Measurements from ENCODE around the gene COX15.
"Not testable (repeated sequence)": the region's sequence is repeated elsewhere in the genome, so short reads cannot be mapped to it uniquely, and the experiment has no call there.

The COX15 gene

GRCh38 chr10:99750641-99751040 is 18.7 kb upstream of the COX15 start:
- no peak for TF ChIP-seq ZFX (IDR thresholded peaks at IDR 0.05)
- TF ChIP-seq, protein P1, sequence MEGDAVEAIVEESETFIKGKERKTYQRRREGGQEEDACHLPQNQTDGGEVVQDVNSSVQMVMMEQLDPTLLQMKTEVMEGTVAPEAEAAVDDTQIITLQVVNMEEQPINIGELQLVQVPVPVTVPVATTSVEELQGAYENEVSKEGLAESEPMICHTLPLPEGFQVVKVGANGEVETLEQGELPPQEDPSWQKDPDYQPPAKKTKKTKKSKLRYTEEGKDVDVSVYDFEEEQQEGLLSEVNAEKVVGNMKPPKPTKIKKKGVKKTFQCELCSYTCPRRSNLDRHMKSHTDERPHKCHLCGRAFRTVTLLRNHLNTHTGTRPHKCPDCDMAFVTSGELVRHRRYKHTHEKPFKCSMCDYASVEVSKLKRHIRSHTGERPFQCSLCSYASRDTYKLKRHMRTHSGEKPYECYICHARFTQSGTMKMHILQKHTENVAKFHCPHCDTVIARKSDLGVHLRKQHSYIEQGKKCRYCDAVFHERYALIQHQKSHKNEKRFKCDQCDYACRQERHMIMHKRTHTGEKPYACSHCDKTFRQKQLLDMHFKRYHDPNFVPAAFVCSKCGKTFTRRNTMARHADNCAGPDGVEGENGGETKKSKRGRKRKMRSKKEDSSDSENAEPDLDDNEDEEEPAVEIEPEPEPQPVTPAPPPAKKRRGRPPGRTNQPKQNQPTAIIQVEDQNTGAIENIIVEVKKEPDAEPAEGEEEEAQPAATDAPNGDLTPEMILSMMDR (conservative IDR thresholded peaks at IDR 0.05) = no peak
- H3K27ac ChIP-seq = no peak overlapping the region

- no peak overlapping the region for H3K27ac ChIP-seq
- TF ChIP-seq, protein P1 (conservative IDR thresholded peaks at IDR 0.05) = no peak
- TF ChIP-seq ZFX (IDR thresholded peaks at IDR 0.05) = no peak
Observed at GRCh38 chr10:99748823-99749451, 17.0 kb upstream of the COX15 start.

- H3K27ac ChIP-seq = not testable (repeated sequence)
Observed at GRCh38 chr10:99746166-99746565, 14.2 kb upstream of the COX15 start.

GRCh38 chr10:99743841-99744240 is 11.9 kb upstream of the COX15 start:
- TF ChIP-seq, protein P1 (conservative IDR thresholded peaks at IDR 0.05) = no peak
- TF ChIP-seq ZFX (IDR thresholded peaks at IDR 0.05) = no peak
- H3K27ac ChIP-seq = no peak overlapping the region

DNA sequence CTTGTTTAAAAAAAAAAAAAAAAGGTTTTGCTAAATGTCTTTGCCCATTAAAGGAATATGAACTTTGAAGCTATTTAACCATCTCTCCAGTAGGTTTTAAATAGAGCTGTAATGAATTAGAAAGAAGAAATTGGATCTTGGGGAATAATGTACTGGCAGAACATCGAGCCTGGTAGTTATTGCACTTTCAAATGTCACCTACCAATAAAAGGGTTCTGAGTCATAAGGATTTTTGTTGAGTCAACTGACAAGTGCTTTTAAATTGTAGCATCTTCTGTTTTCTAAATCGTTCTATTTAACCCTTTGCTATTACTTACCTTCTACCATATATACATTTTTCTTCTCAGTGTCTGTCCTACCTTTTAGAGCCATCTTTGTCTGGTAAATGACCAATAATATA is 10.8 kb upstream of the COX15 start:
- no peak overlapping the region for H3K27ac ChIP-seq
- no peak for TF ChIP-seq ZFX (IDR thresholded peaks at IDR 0.05)
- TF ChIP-seq, protein P1 (conservative IDR thresholded peaks at IDR 0.05) = no peak

GRCh38 chr10:99742254-99742653 is 10.3 kb upstream of the COX15 start:
- no peak overlapping the region for H3K27ac ChIP-seq
- TF ChIP-seq ZFX (IDR thresholded peaks at IDR 0.05) = no peak
- TF ChIP-seq, protein P1 (conservative IDR thresholded peaks at IDR 0.05) = no peak

DNA sequence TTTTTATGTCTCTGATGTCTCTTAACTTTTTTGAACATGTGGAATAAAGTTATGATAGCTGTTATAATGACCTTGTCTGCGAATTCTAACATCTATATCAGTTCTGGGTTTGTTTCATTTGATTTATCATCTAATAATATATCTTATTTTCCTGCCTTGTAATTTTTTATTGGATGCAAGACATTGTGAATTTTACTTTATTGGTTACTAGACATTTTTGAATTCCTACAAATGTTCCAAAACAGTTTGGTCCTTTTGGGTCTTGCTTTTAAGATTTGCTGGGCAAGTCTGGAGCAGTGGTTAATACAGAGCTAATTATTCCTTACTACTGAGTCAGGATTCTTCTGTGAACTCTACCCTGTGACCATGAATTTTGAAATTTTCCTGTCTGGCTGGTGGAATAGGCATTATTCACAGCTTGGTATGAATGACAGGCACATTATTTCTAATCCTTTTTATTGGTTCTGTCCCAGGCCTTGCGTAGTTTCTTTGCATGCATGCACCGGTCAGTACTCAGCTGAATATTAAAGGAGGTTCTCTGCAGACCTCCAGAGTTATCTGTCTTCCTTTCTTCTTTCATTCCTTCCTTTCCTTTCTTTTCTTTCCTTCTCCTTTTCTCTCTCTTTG is 9.1 kb upstream of the COX15 start:
- H3K27ac ChIP-seq = no peak overlapping the region
- no peak for TF ChIP-seq ZFX (IDR thresholded peaks at IDR 0.05)
- TF ChIP-seq, protein P1 (conservative IDR thresholded peaks at IDR 0.05) = no peak

DNA sequence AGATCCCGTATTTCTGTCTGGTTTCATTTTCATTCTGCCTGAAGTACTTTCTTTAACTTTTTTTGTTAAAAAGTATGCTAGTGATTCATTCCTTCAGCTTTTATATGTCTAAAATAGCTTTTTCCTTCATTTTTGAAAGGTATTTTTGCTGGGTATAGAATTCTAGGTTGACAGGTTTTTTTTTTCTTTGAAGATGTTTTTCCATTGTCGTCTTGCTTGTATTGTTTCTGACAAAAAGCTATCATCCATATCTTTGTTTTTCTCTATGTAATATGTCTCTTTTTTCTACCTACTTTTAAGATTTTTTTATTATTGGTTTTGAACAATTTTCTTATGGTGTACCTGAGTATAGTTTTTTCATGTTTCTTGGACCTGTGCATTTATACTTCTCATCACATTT is 8.3 kb upstream of the COX15 start:
- TF ChIP-seq ZFX (IDR thresholded peaks at IDR 0.05) = no peak
- TF ChIP-seq, protein P1 (conservative IDR thresholded peaks at IDR 0.05) = no peak
- no peak overlapping the region for H3K27ac ChIP-seq

DNA sequence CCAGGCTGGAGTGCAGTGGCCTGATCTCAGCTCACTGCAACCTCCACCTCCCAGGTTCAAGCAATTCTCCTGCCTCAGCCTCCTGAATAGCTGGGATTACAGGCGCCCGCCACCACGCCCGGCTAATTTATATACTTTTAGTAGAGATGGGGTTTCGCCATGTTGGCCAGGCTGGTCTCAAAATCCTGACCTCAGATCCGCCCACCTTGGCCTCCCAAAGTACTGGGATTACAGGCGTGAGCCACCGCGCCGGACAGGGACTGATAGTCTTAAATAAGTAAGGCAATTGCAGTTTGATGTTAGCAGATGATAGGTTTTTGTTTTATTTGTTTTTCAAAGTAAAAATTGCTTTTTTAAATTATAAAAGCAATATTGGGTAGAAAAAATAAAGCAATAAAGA is 2.2 kb upstream of the COX15 start:
- H3K27ac ChIP-seq = not testable (repeated sequence)
